ENCODE data around the gene ZNF398.

DNA sequence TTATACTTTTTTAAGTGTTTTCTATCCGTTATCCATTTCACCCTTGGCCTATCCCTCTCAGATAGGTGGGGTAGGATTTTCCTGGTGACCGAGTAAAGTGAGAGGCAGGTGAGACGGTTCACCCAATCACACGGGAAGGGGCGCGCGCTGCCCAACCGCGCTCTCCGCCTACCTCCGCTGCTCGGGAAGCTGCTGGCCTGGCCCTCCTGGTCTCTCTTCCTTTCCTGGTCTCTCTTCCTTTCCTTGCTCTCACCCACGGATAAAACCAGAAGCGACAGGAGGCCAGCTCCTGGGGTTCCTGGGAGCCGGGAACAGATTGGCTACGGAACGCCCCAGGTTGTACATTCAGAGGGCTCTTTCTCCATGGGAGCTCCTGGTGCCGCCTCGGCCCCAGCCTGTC lies 77.9 kb downstream of the ZNF398 start:
- TF ChIP-seq CTCF (IDR thresholded peaks at IDR 0.05; ENCODE audit: low read depth, low read length) (no peak), MAX (IDR thresholded peaks at IDR 0.05; ENCODE audit: low read depth, low read length) (no peak), POLR2A (IDR thresholded peaks at IDR 0.05; ENCODE audit: extremely low read depth, insufficient read length) (no peak)

Data from NB4 (cell line).